H1 (cell line): ENCODE results near the gene ASS1. TPM values are rescaled to one million over a fixed set of nuclear protein-coding genes. Genes with fewer than 3 reads are reported as not detected.
A peak's percentile ranks its signal among the peaks of the same experiment; 100 is the strongest.

ENCODE experiments used
- ASH2L ChIP-seq: fragments of 200-600, 300-600 bp; sonication (generic); IDR thresholded peaks from one replicate; pipeline ENCODE4 v1.7.1; 2017; ENCODE audit warnings: low read length
- BCL11A ChIP-seq, 2 experiments: IDR thresholded peaks; one replicate each; pipeline ENCODE4 v1.6.1; 2011; ENCODE audit warnings: low read depth in 2 of 2, low read length in 2 of 2, mild to moderate bottlenecking in 2 of 2
- HDAC2 ChIP-seq, 2 experiments: fragments of 300-600 bp in 1 of 2; sonication (generic) in 1 of 2; IDR thresholded peaks; 2 replicates each; pipeline ENCODE4 v1.6.1; 2011 to 2012; ENCODE audit warnings: low read depth in 2 of 2, low read length in 2 of 2, mild to moderate bottlenecking in 2 of 2, moderate library complexity in 2 of 2, borderline replicate concordance in 1 of 2, inconsistent platforms in 1 of 2
- KDM4A ChIP-seq: IDR thresholded peaks from one replicate; pipeline ENCODE4 v1.7.1; 2012; ENCODE audit warnings: low read depth, mild to moderate bottlenecking, moderate library complexity, low read length, inconsistent platforms; ENCODE audit not compliant: severe bottlenecking
- PHF8 ChIP-seq: fragments of 200-600 bp; sonication (generic); conservative IDR thresholded peaks from 2 replicates; pipeline ENCODE4 v1.7.1; 2012; ENCODE audit warnings: low read depth, mild to moderate bottlenecking, inconsistent platforms, low read length, moderate library complexity
- POLR2AphosphoS5 ChIP-seq: IDR thresholded peaks from 2 replicates; pipeline ENCODE4 v1.6.1; 2011; ENCODE audit warnings: low read depth, low read length
- RNF2 ChIP-seq: fragments of 200-900, 300-1000 bp; sonication (generic); IDR thresholded peaks from 2 replicates; pipeline ENCODE4 v1.7.1; 2016; ENCODE audit warnings: borderline replicate concordance, low read depth, mild to moderate bottlenecking, antibody characterized with exemption, low read length; ENCODE audit not compliant: poor library complexity, severe bottlenecking; ENCODE audit errors: missing control alignments
- SIRT6 ChIP-seq: IDR thresholded peaks from one replicate; pipeline ENCODE4 v1.7.1; 2012; ENCODE audit warnings: low read length, inconsistent platforms
- polyA plus RNA-seq, 7 experiments: library from polyadenylated mRNA; depleted of rRNA in 3 of 7; stranded (reverse) in 5 of 7; unstranded in 2 of 7; fragments of >200 nt in 5 of 7; fragments of 200-250 nt in 2 of 7; gene quantifications; 1 replicate in 5 of 7; 2 replicates in 1 of 7; 4 replicates in 1 of 7; pipeline versions ENCODE4 v1.2.1 to v1.2.3, GENCODE V29; 2011 to 2013; ENCODE audit warnings: missing spikeins in 2 of 7, mixed read lengths in 2 of 7
- total RNA-seq: library from RNA; stranded (reverse); fragmentation: NEBNext Ultra II Directional; extraction: Animal tissue kit (Norgen Biotek cat#: 25700); gene quantifications from 2 replicates; pipeline ENCODE4 v1.2.1, GENCODE V29; 2021

Gene ASS1
- total and polyA plus RNA-seq, 2 of the 8 experiments (the other 6 are each of a cell fraction or from before 2014, with no cell fraction given), result 108 to 296 TPM

DNA sequence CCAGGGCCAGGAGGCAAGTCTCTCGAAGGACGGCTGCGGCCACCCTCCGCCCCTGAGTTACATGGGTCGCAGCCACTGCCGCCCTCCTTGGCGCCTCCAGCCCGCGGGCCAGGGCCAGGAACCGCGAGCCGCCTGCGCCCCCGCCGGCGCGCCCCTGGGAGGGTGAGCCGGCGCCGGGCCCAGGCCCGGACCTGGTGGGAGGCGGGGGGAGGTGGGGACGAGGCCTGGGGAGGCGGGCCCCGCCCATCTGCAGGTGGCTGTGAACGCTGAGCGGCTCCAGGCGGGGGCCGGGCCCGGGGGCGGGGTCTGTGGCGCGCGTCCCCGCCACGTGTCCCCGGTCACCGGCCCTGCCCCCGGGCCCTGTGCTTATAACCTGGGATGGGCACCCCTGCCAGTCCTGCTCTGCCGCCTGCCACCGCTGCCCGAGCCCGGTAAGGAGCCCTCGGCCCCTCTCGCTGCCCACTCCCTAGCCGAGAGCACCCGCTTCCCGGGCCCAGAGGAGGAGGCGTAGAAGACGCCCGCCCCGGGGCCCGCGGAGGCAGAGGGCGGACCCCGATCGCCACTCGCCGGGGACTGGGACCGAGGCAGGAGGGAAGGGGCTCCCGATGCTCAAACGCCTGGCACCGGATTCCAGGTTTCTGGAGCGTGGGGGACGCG is at the start of gene ASS1 (continued):
- 0 out of 4 replicates have a peak, but pooled peaks of 1 of the 2 experiments have one; percentile 54 for TF ChIP-seq HDAC2 (IDR thresholded peaks at IDR 0.05; ENCODE audit: borderline replicate concordance in 1 of 2, low read depth in 2 of 2, low read length in 2 of 2)
- TF ChIP-seq POLR2AphosphoS5, result 0 out of 2 replicates have a peak, but pooled peaks have one; percentile 40
- no peak for TF ChIP-seq ASH2L
- TF ChIP-seq KDM4A, result peak; percentile 71
- TF ChIP-seq BCL11A (IDR thresholded peaks at IDR 0.05; ENCODE audit: low read depth in 2 of 2, low read length in 2 of 2), result no peak
- no peak for TF ChIP-seq RNF2
- TF ChIP-seq PHF8, result 0 out of 2 replicates have a peak, but pooled peaks have one; percentile 33
- TF ChIP-seq SIRT6, result no peak
